ENCODE results near the gene TMEM26.

- TF ChIP-seq CTCF (conservative IDR thresholded peaks at IDR 0.05; ENCODE audit: low read depth, low read length) (no peak), EZH2phosphoT487 (IDR thresholded peaks at IDR 0.05; ENCODE audit: borderline replicate concordance, low read length) (no peak)
These were observed 95.5 kb downstream of the TMEM26 start for GRCh38 chr10:61357687-61358086.
